Measurements from ENCODE around the gene SLFN14.

Gene SLFN14

GRCh38 chr17:35531160-35531559, 29.5 kb downstream of the SLFN14 start (continued):
- TF ChIP-seq ZBTB6 (tag by site-specific recombination; IDR thresholded peaks at IDR 0.05) = no peak
- no peak for TF ChIP-seq ZNF2 (tag by site-specific recombination; IDR thresholded peaks at IDR 0.05)
- no peak for TF ChIP-seq ZSCAN18 (tag by site-specific recombination; IDR thresholded peaks at IDR 0.05)

GRCh38 chr17:35529866-35530265, 30.8 kb downstream of the SLFN14 start:
- Histone ChIP-seq H3K9me3 (ENCODE audit: control insufficient read depth, insufficient read depth, low read depth, low read length) (no peaks in the 10 kb centered on the region), H3K27ac (ENCODE audit: extremely low read depth, low read depth, low read length) (no peak overlapping the region), H3K4me1 (ENCODE audit: control insufficient read depth, insufficient read depth, low read length) (no peaks in the 10 kb centered on the region), H3K4me3 (ENCODE audit: low read depth, low read length) (no peak overlapping the region), H3K36me3 (ENCODE audit: control insufficient read depth in 2 of 2, insufficient read depth in 1 of 2, low read length in 2 of 2) (no peaks in the 10 kb centered on the region)
- ChIA-PET CTCF (interaction anchor here (0.7 to 1.4 kb wide), 3 partner anchors 8 to 217 kb away, joined by 3 to 5 read pairs (median 4); partner anchors contain the start of gene SLFN12L), POLR2A (no interaction called here)
- TF ChIP-seq ZSCAN4 (tag by site-specific recombination; IDR thresholded peaks at IDR 0.05) = no peak
- TF ChIP-seq REST (tag by site-specific recombination; IDR thresholded peaks at IDR 0.05) = no peak
- TF ChIP-seq ZNF660 (tag by site-specific recombination; IDR thresholded peaks at IDR 0.05) = no peak
- no peak for TF ChIP-seq ZNF785 (tag by site-specific recombination; IDR thresholded peaks at IDR 0.05)
- no peak for TF ChIP-seq PBX3 (CRISPR knock-in tag; IDR thresholded peaks at IDR 0.05)
- no peak for TF ChIP-seq KLF1 (tag by site-specific recombination; IDR thresholded peaks at IDR 0.05)
- no peak for TF ChIP-seq ZNF354C (tag by site-specific recombination; IDR thresholded peaks at IDR 0.05; ENCODE audit: borderline replicate concordance, low read depth)
- TF ChIP-seq HOXD13 (CRISPR knock-in tag; IDR thresholded peaks at IDR 0.05; ENCODE audit: borderline replicate concordance) = no peak
- TF ChIP-seq KLF16 (tag by site-specific recombination; IDR thresholded peaks at IDR 0.05) = no peak
- TF ChIP-seq IKZF3 (tag by site-specific recombination; IDR thresholded peaks at IDR 0.05) = no peak
- TF ChIP-seq ZNF2 (tag by site-specific recombination; IDR thresholded peaks at IDR 0.05) = no peak
- TF ChIP-seq CTCF (tag by site-specific recombination; IDR thresholded peaks at IDR 0.05) = no peak
- TF ChIP-seq SETDB1 (IDR thresholded peaks at IDR 0.05; ENCODE audit: insufficient read length, low read length) = no peak
- no peak for TF ChIP-seq INSM2 (tag by site-specific recombination; IDR thresholded peaks at IDR 0.05)
- TF ChIP-seq ZNF791 (tag by site-specific recombination; IDR thresholded peaks at IDR 0.05) = no peak
- TF ChIP-seq BCL11A (tag by site-specific recombination; IDR thresholded peaks at IDR 0.05; ENCODE audit: low read depth) = no peak
- no peak for TF ChIP-seq ZBTB17 (tag by site-specific recombination; IDR thresholded peaks at IDR 0.05)
